ENCODE results near the gene TRHDE.
"Not testable (repeated sequence)": the region's sequence is repeated elsewhere in the genome, so short reads cannot be mapped to it uniquely, and the experiment has no call there.

Gene TRHDE

GRCh38 chr12:72511906-72512305, 239.7 kb downstream of the TRHDE start:
- H3K9me3 ChIP-seq (ENCODE audit: severe bottlenecking), result no peaks in the 10 kb centered on the region
- no peak overlapping the region for H3K4me3 ChIP-seq (ENCODE audit: low read depth, low read length)
- H3K27me3 ChIP-seq (ENCODE audit: insufficient read depth, low read depth, severe bottlenecking), result no peaks in the 10 kb centered on the region
- no peak for TF ChIP-seq CTCF (IDR thresholded peaks at IDR 0.05; ENCODE audit: low read depth, low read length)
- no peak overlapping the region for H3K27ac ChIP-seq
- no peak for DNase-seq
- no peaks in the 10 kb centered on the region for H3K36me3 ChIP-seq

GRCh38 chr12:72520044-72520678, 248.0 kb downstream of the TRHDE start:
- not testable (repeated sequence) for H3K9me3 ChIP-seq (ENCODE audit: severe bottlenecking); H3K27ac ChIP-seq; DNase-seq; H3K27me3 ChIP-seq (ENCODE audit: insufficient read depth, low read depth, severe bottlenecking); H3K4me3 ChIP-seq (ENCODE audit: low read depth, low read length); H3K36me3 ChIP-seq

- no peak for DNase-seq
- no peak for TF ChIP-seq CTCF (IDR thresholded peaks at IDR 0.05; ENCODE audit: low read depth, low read length)
- no peaks in the 10 kb centered on the region for H3K9me3 ChIP-seq (ENCODE audit: severe bottlenecking)
- no peaks in the 10 kb centered on the region for H3K36me3 ChIP-seq
- H3K27ac ChIP-seq, result no peak overlapping the region
- no peak overlapping the region for H3K4me3 ChIP-seq (ENCODE audit: low read depth, low read length)
- no peaks in the 10 kb centered on the region for H3K27me3 ChIP-seq (ENCODE audit: insufficient read depth, low read depth, severe bottlenecking)
Measured at GRCh38 chr12:72521326-72521725, 249.2 kb downstream of the TRHDE start.

- H3K36me3 ChIP-seq, result no peaks in the 10 kb centered on the region
- TF ChIP-seq CTCF (IDR thresholded peaks at IDR 0.05; ENCODE audit: low read depth, low read length), result no peak
- no peaks in the 10 kb centered on the region for H3K27me3 ChIP-seq (ENCODE audit: insufficient read depth, low read depth, severe bottlenecking)
- no peak overlapping the region for H3K4me3 ChIP-seq (ENCODE audit: low read depth, low read length)
- no peaks in the 10 kb centered on the region for H3K9me3 ChIP-seq (ENCODE audit: severe bottlenecking)
- no peak for DNase-seq
- no peak overlapping the region for H3K27ac ChIP-seq
Measured at GRCh38 chr12:72522411-72522810, 250.2 kb downstream of the TRHDE start.

GRCh38 chr12:72523754-72524153, 251.6 kb downstream of the TRHDE start:
- H3K4me3 ChIP-seq (ENCODE audit: low read depth, low read length), result no peak overlapping the region
- H3K27me3 ChIP-seq (ENCODE audit: insufficient read depth, low read depth, severe bottlenecking), result no peaks in the 10 kb centered on the region
- DNase-seq, result no peak
- H3K9me3 ChIP-seq (ENCODE audit: severe bottlenecking), result no peaks in the 10 kb centered on the region
- no peak overlapping the region for H3K27ac ChIP-seq
- no peaks in the 10 kb centered on the region for H3K36me3 ChIP-seq
- TF ChIP-seq CTCF (IDR thresholded peaks at IDR 0.05; ENCODE audit: low read depth, low read length), result no peak

GRCh38 chr12:72535212-72535990, 263.2 kb downstream of the TRHDE start:
- no peaks in the 10 kb centered on the region for H3K36me3 ChIP-seq
- no peaks in the 10 kb centered on the region for H3K27me3 ChIP-seq (ENCODE audit: insufficient read depth, low read depth, severe bottlenecking)
- H3K9me3 ChIP-seq (ENCODE audit: severe bottlenecking), result no peaks in the 10 kb centered on the region
- DNase-seq, result no peak
- TF ChIP-seq CTCF (IDR thresholded peaks at IDR 0.05; ENCODE audit: low read depth, low read length), result no peak
- H3K4me3 ChIP-seq (ENCODE audit: low read depth, low read length), result no peak overlapping the region
- H3K27ac ChIP-seq, result no peak overlapping the region

All from WERI-Rb-1 (cell line).